MCF 10A (cell line): ENCODE data around the gene SLC22A4. TPM values are rescaled to one million over a fixed set of nuclear protein-coding genes. Genes with fewer than 3 reads are reported as not detected.

ENCODE experiments used
- BruUV-seq: library from RNA; stranded (reverse); fragments of 400-500 nt; replicated peaks from 2 replicates; lab custom pipeline; 2021; lab: Mats Ljungman, UMichigan
- CTCF ChIA-PET: fragments of 300-600 bp; sonication (Branson Sonifier 250); formaldehyde crosslinking; extraction: SDS; loops from one replicate; lab custom pipeline; 2021; ENCODE audit warnings: antibody characterized with exemption, inconsistent platforms; lab: Yijun Ruan, JAX
- POLR2A ChIA-PET: fragments of 300-600, 350-650 bp; sonication (Branson Sonifier 250); formaldehyde crosslinking; extraction: SDS; loops from one replicate; lab custom pipeline; 2020; ENCODE audit warnings: antibody characterized with exemption, inconsistent platforms; lab: Yijun Ruan, JAX
- DNase-seq: peaks from one replicate; pipeline ENCODE4 v3.0.0-alpha.2; 2018; ENCODE audit not compliant: unreplicated experiment
- H3K27ac Mint-ChIP-seq: one replicate; pipeline ENCODE4 v1.8.0; 2022; ENCODE audit warnings: mild to moderate bottlenecking, low read depth, mixed read lengths; ENCODE audit not compliant: unreplicated experiment
- H3K27me3 Mint-ChIP-seq: one replicate; pipeline ENCODE4 v1.8.0; 2022; ENCODE audit warnings: mixed read lengths; ENCODE audit not compliant: insufficient read depth, unreplicated experiment
- H3K36me3 Mint-ChIP-seq: one replicate; pipeline ENCODE4 v1.8.0; 2022; ENCODE audit warnings: mild to moderate bottlenecking, moderate library complexity, mixed read lengths; ENCODE audit not compliant: insufficient read depth, unreplicated experiment
- H3K4me1 Mint-ChIP-seq: one replicate; pipeline ENCODE4 v1.8.0; 2022; ENCODE audit warnings: mixed read lengths; ENCODE audit not compliant: insufficient read depth, unreplicated experiment
- H3K4me3 Mint-ChIP-seq: one replicate; pipeline ENCODE4 v1.8.0; 2022; ENCODE audit warnings: mild to moderate bottlenecking, moderate library complexity, mixed read lengths; ENCODE audit not compliant: unreplicated experiment
- H3K9me3 Mint-ChIP-seq: one replicate; pipeline ENCODE4 v1.8.0; 2022; ENCODE audit warnings: mixed read lengths; ENCODE audit not compliant: unreplicated experiment
- CTCF ChIP-seq: fragments of 200-600 bp; IDR thresholded peaks from one replicate; pipeline ENCODE4 v1.8.0; 2022; ENCODE audit warnings: antibody characterized with exemption, mild to moderate bottlenecking; ENCODE audit not compliant: unreplicated experiment
- intact Hi-C: fragments of 100-400 bp; cut with micrococcal nuclease; formaldehyde crosslinking; loops from 2 replicates; pipeline ENCODE4 v1.14.1; 2022
- total RNA-seq: library from RNA; stranded (reverse); gene quantifications from 2 replicates; pipeline ENCODE4 v1.2.3, GENCODE V29; 2022

SLC22A4 gene
- total RNA-seq, 1 experiment from 2014 or later = 17.5 TPM

GRCh38 chr5:132377738-132378137 is 83.5 kb downstream of the SLC22A4 start:
- BruUV-seq = no TSS peak
- Mint-ChIP-seq H3K27ac (peak overlapping the region; percentile 58), H3K4me3 (no peak overlapping the region), H3K27me3 (no peaks in the 10 kb centered on the region), H3K9me3 (no peaks in the 10 kb centered on the region), H3K4me1 (peaks cover 59% of the 10 kb centered on the region), H3K36me3 (peaks cover 65% of the 10 kb centered on the region)
- no peak for DNase-seq
- ChIA-PET CTCF (interaction anchor here (1.0 to 2.2 kb wide), 4 partner anchors 9 to 197 kb away, joined by 3 to 12 read pairs (median 8); no protein-coding TSS in a partner anchor), POLR2A (interaction anchor here (0.8 to 7.6 kb wide), 4 partner anchors 10 to 207 kb away, joined by 3 to 48 read pairs (median 4); no protein-coding TSS in a partner anchor)
- no peak for TF ChIP-seq CTCF
- intact Hi-C loops = no loop called here

GRCh38 chr5:132378580-132378979 is 84.4 kb downstream of the SLC22A4 start:
- no TSS peak for BruUV-seq
- ChIA-PET CTCF (interaction anchor here (0.6 to 2.2 kb wide), 11 partner anchors 8 to 316 kb away, joined by 3 to 12 read pairs (median 5); partner anchors contain the start of gene IRF1), POLR2A (interaction anchor here (0.7 to 1.5 kb wide), 10 partner anchors 9 to 163 kb away, joined by 3 to 5 read pairs (median 3); partner anchors contain the start of gene SLC22A5)
- intact Hi-C loops = no loop called here
- peaks cover 57% of the 10 kb centered on the region for H3K4me1 Mint-ChIP-seq
- H3K9me3 Mint-ChIP-seq = no peaks in the 10 kb centered on the region
- peak overlapping the region; percentile 58 for H3K27ac Mint-ChIP-seq
- no peak overlapping the region for H3K4me3 Mint-ChIP-seq
- DNase-seq = no peak
- TF ChIP-seq CTCF = no peak
- peaks cover 66% of the 10 kb centered on the region for H3K36me3 Mint-ChIP-seq
- H3K27me3 Mint-ChIP-seq = no peaks in the 10 kb centered on the region

GRCh38 chr5:132380047-132380446 is 85.9 kb downstream of the SLC22A4 start:
- POLR2A ChIA-PET = interaction anchor here (0.9 to 3.1 kb wide), 7 partner anchors 8 to 111 kb away, joined by 3 to 16 read pairs (median 6); partner anchors contain the start of genes IRF1 and SLC22A5

More at GRCh38 chr5:132380047-132380446, 85.9 kb downstream of the SLC22A4 start:
- Mint-ChIP-seq H3K27me3 (no peaks in the 10 kb centered on the region), H3K36me3 (peaks cover 61% of the 10 kb centered on the region), H3K4me1 (peaks cover 46% of the 10 kb centered on the region), H3K9me3 (no peaks in the 10 kb centered on the region), H3K27ac (peak overlapping the region; percentile 60), H3K4me3 (no peak overlapping the region)
- no TSS peak for BruUV-seq
- CTCF ChIA-PET = interaction anchor here (0.6 to 3.0 kb wide), 5 partner anchors 31 to 200 kb away, joined by 3 to 11 read pairs (median 6); no protein-coding TSS in a partner anchor
- DNase-seq = no peak
- TF ChIP-seq CTCF = no peak
- intact Hi-C loops = loop anchor here (10.0 kb wide), 1 partner anchor 335 kb away; no protein-coding TSS in a partner anchor
